ENCODE measurements around the gene CSNK1E.
A peak's percentile ranks its signal among the peaks of the same experiment; 100 is the strongest.
"Not testable (repeated sequence)": the region's sequence is repeated elsewhere in the genome, so short reads cannot be mapped to it uniquely, and the experiment has no call there.

Gene CSNK1E

DNA sequence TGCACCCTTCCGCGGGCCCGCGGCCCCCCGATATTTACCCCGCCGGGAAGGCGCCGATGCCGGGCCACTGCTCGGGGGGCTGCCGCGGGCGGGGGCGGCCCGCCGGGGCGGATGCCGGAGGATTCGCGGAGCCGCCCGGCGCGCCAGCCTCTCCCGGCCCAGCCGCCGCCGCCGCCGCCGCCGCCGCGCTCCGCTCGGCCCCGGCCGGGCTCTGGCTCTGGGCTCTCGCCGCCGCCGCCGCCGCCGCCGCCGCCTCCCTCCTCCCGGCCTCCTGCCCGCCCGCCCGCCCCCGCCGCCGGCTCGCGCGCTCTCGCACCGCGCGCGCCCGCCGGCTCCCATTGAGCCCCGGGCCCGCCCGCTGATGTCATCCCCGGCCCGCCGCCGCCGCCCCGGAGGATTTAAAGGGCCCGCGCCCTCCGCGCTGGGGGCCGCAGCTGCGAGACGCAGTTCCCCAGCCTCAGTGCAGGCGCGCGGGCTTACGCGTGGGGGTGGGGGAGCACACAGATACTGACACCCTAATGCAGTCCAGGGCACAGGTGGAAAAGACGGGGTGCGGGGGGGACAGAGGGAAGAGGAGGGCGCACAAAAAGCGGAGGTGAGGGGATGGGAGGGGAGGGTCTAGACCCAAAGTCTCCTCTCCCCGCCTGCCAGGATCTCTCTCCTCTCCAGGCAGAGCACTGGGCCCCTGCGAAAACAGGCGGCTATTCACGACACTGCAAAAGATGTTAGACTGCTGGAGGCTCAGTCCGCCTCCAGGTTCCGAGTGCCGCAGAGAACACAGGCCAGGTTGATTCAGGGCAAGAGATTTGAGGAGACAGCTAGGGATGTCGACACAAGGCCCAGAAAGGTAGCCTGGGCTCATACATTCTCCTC, at the start of gene CSNK1E:
Gene CSNK1E, minus strand, starts transcription at position 312 of the 873 bp plus-strand sequence. CDS start 3,276 bp downstream, outside the sequence.
- DNase-seq (ENCODE audit: low spot score) = peak; percentile 70

DNA sequence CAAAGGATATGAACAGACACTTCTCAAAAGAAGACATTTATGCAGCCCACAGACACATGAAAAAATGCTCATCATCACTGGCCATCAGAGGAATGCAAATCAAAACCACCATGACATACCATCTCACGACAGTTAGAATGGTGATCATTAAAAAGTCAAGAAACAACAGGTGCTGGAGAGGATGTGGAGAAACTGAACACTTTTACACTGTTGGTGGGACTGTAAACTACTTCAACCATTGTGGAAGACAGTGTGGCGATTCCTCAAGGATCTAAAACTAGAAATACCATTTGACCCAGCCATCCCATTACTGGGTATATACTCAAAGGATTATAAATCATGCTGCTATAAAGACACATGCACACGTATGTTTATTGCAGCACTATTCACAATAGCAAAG, 48.6 kb upstream of the CSNK1E start:
- DNase-seq (ENCODE audit: low spot score) = not testable (repeated sequence)

DNA sequence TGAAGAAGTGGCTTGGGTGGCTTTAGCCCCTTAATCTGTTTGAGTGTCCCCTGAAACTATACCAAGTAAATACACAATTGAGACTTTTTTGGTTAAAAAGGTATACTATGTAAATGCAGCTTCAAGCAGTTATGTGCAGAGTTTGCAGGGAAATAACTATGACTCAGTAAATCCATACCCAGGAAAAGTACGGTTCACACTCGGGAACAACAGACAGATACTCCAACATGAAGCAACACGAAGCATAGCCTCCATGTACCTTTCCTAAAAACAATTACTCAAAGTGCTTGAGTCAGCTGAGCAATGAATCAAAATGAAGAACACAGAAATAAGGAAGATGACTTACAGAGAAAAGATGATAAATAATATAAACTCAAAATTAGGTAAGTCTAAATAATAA, 47.9 kb upstream of the CSNK1E start:
- DNase-seq (ENCODE audit: low spot score) = not testable (repeated sequence)

DNA sequence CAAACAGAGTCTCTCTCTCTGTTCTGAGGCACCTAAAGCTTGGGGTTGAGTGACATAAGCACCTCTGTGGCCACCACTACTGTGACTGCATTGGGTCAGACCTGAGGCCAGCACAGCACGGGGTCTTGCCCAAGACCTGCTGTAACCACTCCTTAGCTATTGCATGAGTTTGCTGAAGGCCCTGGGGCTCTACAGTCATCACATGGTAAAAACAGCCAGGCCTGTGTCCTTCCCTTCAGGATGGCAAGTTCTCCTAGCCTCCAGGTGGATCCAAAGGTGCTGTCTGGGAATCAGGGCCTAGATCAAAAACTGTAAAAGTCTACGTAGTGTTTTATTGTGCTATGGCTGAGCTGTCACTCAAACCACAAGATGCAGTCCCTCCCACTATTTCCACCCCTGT, 43.3 kb upstream of the CSNK1E start:
- DNase-seq (ENCODE audit: low spot score) = not testable (repeated sequence)

DNA sequence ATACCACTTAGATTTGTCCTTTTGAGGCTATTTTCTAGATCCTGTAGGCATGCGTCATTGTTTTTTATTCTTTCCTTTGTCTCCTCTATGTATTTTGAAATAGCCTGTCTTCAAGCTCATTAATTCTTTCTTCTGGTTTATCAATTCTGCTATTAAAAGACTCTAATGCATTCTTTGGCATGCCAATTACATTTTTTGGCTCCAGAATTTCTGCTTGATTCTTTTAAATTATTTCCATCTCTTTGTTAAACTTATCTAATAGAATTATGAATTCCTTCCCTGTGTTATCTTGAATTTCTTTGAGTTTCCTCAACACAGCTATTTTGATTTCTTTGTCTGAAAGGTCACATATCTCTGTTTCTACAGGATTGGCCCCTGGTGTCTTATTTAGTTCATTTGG, 42.6 kb upstream of the CSNK1E start:
- DNase-seq (ENCODE audit: low spot score) = not testable (repeated sequence)

DNA sequence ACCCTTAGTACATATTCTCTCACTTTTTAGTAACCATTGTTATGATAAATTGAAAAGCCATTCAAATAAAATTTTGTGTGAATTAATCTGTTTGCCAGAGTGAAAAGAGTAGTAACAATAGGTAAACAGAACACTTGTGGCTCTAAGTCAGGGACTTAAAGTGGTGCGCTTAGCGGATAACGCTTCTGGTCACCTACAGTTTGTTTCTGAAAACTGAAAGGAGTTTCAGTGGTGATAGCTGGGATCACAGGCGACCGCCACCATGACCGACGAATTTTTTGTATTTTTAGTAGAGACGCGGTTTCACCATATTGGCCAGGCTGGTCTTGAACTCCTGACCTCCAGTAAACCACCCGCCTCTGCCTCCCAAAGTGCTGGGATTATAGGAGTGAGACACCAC, 40.7 kb upstream of the CSNK1E start:
- DNase-seq (ENCODE audit: low spot score) = not testable (repeated sequence)

DNA sequence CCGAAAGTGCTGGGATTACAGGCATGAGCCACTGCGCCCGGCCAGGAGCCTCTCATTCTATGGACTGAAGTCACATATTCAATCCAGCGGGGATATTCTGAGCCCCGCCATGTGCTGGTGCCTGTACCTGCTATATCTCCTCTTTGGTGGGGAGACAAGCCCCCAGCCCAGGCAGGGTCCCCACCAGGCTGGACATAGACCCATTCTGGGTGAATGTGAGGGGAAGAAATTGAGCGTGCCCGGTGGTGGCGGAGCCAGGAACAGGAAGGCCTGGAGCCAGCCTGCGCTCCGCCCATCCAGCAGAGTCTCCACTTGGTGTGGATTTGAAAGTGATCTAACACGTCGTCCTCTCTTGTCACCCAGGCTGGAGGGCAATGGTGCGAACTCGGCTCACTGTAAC, 38.0 kb upstream of the CSNK1E start:
- no peak for DNase-seq (ENCODE audit: low spot score)

DNA sequence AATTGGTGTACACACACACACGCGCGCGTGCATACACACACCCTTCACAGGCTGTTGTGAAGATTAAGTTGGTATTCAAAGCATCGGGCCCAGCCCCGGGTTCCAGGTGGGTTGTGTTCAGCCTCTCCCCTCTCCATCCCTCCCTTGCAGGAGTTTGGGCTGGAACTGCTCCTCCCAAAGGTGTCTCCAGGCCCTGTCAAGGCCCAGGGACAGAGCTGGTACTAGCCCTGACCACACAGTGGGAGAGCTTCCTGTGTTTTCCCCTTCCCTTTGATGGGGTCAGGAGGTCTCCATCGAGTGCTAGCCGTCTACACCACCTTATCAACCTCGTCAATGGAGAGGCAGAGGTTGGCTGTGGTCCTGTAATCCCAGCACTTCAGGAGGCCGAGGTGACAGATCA, 36.5 kb upstream of the CSNK1E start:
- no peak for DNase-seq (ENCODE audit: low spot score)

DNA sequence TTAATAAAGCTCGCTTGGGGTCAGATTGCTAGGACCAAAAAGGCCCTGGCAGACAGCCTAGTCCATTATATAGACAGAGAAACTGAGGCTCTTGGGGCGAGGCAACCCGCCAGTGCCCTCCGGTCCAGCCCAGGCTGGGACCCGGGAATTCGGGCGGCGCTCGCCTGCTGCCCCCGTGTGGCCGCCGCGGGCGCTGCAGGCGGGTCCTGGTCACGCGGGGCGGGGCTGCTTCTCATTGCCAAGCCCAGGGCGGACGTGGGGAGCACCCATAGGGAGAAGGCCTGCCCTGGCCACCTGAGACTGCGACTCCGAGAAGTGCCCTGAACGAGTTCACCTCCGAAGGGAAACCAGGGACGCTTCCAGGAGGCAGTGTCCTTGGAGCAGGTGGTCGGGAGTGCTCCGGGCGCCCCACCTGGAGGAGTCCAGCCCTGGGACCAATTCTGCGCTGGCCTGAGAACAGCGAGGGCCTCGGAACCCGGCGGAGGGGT, 36.0 kb upstream of the CSNK1E start:
- DNase-seq (ENCODE audit: low spot score) = peak; percentile 63

DNA sequence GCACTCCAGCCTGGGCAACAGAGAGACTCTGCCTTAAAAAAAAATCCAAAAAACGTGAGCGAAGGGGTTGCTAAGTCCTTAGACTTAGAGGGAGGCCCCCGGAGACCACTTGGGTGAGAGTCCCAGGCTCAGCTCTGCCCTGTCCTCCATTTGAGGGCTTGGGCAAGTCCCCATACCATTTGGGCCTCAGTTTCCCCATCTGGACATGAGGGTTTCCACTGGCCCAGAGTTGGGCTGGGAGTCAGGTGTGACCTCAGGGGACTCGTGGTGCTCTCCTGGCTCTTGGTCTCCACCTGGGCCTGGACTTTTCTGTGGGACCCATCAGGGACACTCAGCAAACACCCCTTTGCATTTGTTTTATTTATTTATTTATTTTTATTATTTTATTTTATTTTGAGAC, 35.2 kb upstream of the CSNK1E start:
- DNase-seq (ENCODE audit: low spot score) = no peak

DNA sequence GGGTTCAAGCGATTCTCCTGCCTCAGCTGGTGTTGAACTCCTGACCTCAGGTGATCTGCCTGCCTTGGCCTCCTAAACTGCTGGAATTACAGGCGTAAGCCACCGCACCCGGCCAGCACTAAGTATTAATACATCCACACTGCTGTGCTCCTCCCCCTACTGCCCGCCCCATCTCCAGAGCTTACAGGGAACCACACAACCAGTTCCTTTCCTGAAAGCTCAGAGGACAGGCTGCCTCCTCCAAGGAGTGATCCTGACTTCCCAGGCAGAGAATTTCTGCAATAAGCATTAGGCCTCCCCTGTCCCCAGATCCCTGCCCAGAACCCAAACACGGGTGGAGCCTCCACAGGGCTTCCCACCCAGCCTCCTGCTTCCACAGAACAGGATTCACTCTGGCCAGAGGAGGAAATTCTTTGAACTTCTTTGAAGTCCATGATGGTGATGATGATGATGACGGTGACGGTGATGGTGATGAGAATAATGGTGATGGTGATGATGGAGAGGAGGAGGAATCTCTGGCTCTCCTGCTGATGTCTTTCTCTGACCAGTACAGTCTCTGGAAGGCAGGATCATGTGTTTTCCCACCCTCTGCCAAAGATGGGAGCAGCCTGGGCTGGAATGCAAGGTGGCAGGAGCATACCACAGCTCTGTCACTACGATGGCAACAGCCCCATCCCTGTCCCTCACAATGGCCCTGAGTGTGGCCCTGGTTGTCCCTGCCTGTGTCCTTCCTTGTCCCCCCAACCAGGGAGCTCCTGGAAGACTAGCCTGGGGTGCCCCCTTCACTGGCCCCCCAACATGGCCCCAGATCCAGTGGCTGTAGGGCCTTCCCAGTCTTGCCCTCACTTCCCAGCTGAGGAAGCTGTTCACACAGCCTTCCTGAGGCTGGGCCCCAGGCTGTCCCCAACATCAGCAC, 33.5 kb upstream of the CSNK1E start:
- no peak for DNase-seq (ENCODE audit: low spot score)

DNA sequence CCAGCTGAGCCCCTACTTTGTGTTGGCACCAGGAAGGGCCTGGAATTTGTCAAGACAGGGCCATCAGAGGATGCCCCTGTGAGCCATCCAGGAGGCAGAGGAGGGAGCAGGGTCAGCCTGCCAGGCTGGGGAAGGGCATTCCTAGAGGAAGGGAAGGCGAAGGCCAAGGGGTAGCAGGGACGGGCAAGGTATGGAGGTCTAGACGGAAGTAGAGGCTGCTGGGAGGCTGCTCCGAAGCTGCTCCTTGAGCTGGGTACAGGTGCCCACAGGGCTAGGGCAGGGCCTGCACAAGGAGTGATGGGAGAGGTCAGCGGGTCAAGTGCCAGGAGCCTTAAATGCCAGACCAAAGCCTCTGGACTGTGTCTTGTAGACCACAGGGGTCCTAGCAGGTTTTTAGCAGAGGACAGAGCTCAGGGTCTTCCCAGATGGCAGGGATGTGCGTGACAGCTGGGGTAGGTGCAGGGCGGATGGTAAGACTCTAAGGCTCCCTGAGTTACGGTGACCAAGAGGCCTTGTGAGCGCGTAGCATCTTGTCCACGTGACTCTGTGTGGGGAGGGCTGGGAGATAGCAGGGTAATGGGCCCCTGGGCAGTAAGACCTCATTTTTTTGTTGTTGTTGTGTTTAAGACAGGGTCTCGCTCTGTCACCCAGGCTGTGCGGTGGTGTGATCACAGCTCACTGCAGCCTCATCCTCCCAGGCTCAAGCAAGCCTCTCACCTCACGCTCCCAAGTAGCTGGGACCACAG, 31.7 kb upstream of the CSNK1E start:
- no peak for DNase-seq (ENCODE audit: low spot score)

DNA sequence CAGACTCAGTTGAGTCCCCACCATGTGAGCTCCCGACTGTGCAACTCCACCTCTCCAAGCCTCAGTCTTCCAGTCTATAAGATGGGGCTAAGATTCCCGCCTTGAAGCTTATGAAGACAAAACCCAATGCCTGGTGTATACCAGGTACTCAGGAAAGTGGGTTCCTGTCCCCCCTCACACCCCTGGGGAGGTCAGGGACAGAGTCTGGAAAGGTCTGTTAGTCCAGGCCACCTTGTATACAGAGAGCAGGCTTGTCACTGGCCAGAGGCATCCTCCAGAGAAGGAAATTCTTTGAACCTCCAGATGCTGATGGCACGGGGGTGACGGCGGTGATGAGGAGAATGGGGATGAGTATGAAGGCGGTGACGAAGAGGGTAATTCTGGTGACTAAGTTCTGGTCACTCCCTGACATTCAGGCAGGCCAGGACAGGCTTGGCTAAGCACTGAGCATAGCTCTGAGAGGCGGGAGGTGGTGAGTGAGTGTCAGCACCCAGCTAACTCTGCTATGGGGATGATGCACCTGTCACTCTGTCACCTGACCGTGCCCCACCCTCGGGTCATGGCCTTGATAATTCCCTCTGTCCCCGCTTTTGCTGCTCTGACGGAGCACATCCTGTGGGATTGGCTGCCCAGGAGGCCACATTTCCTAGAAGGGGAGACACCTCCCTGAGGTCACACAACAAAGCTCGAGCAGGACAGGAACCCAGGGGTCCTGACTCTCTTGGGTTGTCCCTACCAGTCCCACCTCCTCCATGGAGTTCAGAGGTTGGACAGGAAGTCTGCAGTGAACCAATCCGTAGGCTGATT, 30.9 kb upstream of the CSNK1E start:
- peak; percentile 23 for DNase-seq (ENCODE audit: low spot score)

DNA sequence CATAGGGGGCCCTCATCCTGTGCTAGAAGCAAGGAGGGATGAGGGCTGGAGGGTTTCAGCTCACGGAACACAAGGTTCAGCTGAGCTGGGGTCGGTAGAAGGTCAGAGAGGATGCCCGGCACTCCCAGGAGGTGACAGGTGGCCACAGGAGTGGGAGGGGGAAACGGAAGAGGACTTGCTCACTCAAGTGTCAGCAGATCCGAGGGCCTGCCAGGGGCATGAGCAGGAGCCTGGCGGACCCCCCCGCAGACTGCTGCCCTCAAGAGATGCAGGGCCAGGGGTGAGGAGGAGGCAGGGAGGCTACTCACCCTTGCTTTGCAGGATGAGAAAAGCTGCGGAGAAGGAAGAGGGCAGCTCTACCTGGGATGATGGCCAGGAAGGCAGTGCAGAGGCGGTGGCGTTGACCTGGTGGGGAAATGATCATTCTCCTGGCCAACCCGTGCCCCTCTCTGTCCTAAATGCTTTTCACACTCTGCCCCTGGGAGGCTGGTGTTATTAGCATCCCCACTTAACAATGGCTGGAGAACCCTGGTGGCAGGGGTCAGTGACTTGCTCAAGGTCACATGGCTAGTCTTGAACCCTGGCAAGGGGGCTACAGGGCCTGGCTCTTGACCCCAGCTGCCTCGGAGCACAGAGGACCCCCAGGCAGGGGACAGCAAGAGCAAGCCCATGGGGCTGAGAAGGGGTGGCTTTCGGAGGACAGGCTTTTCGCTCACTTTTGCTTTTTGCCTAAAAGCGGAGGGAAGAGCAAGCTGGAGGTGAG, 30.1 kb upstream of the CSNK1E start:
- no peak for DNase-seq (ENCODE audit: low spot score)

DNA sequence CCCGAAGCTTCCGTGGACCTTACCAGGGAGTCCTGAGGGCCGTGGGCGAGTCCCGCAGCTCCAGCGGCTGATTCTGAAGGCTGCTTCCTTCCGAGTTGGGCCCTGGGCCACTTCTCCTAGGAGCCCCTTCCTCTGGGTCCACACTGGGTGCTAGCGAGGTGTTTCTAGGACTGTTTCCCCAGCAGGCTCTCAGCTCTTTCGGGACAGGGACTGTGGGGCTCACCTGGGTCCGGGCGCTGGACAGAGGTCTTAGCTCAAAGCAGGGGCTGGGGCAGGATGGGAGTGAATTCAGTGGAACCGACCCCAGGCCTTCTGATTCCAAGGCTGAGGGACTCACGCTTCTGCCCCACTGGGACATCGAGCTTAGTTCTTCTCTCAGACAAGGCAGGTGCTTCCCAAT, 29.3 kb upstream of the CSNK1E start:
- DNase-seq (ENCODE audit: low spot score) = no peak

DNA sequence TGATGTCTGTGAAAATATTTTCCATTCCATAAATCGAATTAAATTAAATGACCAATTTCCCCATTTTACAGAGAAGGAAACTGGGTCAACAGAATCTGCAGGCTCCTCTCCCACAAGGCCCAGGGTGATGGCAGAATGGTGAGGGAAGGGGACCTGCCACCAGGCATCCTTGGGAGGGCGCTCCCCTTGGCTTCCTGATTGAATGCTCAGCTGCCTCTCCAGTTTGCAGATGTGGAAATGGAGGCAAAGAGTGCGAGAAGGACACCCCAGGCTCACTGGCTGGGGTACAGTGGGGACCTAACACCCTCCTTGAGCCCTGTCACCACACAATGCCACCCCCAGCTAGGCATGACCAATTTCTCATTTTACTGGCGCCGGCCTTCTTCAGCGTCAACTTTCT, 28.5 kb upstream of the CSNK1E start:
- no peak for DNase-seq (ENCODE audit: low spot score)

DNA sequence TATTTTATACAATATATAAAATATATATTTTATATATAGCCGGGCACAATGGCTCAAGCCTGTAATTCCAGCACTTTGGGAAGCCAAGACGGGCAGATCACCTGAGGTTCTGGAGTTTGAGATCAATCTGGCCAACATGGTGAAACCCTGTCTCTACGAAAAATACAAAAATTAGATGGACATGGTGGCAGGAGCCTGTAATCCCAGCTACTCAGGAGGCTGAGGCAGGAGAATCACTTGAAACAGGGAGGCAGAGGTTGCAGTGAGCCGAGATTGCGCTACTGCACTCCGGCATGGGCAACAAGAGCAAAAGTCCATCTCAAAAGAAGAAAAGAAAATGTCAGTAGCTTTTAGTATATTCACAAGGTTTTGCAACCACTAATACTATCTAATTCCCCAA, 22.7 kb upstream of the CSNK1E start:
- DNase-seq (ENCODE audit: low spot score) = not testable (repeated sequence)

DNA sequence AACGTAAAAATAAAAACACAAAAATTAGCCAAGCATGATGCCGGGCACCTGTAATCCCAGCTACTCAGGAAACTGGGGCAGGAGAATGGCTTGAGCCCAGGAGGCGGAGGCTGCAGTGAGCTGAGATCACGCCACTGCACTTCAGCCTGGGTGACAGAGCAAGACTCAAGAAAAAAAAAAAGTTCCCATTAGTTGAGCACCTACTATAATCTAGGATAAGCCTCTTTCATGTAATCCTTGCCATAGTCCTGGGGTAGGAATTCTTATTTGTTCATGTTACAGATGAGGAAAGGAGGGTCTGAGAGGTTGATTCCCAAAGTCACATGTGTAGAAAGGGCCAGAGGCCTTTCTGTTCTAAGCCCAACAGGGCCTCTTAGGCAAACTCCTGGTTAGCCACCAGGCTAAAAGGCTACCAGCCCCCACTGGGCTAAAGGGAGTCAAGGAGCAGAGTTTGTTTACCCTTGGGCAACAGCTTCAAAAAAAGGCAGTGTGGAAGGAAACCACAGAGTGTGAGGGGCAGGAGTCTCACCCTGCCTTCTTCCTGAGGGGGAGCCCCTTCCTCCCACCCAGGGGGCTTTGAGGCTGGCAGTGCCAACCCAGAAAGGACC, 21.6 kb upstream of the CSNK1E start:
- no peak for DNase-seq (ENCODE audit: low spot score)

DNA sequence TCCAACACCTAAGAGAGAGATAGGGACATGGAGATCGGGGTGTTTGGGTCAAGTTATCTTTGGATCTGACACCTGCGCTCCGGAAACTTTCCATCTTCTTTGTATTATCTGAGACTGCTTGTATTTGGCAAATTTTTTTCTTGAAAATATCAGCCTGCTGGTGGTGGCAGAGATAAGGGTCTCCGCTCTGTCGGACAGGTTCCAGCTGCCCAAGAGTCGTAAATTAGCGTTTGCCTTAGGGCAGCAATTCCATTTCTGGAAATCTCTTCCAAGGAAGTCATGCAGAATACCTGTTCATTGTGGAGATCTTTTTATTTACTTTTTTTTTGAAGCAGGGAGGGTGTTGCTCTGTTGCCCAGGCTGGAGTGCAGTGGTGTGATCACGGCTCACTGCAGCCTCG, 19.5 kb upstream of the CSNK1E start:
- DNase-seq (ENCODE audit: low spot score) = no peak

DNA sequence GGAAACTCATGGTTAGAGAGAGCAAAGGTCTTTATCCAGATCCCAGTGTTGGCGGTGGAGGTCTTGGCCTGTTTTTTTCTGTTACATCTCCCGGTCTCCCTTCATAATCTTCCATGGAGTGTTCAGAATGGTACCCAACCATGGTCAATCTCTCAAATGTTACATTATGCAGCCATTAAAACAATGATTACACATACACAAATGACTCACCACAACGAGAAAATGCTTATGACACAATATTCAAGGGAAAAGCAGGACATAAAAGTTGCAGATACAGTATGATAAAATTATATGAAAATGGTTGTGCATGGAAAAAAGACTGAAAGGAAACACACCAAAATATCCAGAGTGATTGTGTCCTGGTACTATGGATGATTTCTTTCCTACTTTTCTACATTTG, 17.8 kb upstream of the CSNK1E start:
- no peak for DNase-seq (ENCODE audit: low spot score)

Measured in LoVo (cell line).